Stomach (tissue), 4 donors: Measurements from ENCODE around the gene MBNL2.

Experiments used
- POLR2AphosphoS5 ChIP-seq, 3 donors: sonication (generic); formaldehyde crosslinking; IDR thresholded peaks; one replicate each; pipeline ENCODE4 v1.6.1; 2016; ENCODE audit warnings: antibody characterized with exemption in 3 of 3
- TF ChIP-seq, protein P1 (sequence below), 7 experiments: fragments of 450-650 bp in 4 of 7; fragments of 200-600 bp in 3 of 7; sonication (generic) in 3 of 7; IDR thresholded peaks; one replicate each; pipeline ENCODE4 v1.5.1; 2016 to 2019; ENCODE audit warnings: antibody characterized with exemption in 7 of 7, control low read depth in 2 of 7, mild to moderate bottlenecking in 1 of 7

DNA sequence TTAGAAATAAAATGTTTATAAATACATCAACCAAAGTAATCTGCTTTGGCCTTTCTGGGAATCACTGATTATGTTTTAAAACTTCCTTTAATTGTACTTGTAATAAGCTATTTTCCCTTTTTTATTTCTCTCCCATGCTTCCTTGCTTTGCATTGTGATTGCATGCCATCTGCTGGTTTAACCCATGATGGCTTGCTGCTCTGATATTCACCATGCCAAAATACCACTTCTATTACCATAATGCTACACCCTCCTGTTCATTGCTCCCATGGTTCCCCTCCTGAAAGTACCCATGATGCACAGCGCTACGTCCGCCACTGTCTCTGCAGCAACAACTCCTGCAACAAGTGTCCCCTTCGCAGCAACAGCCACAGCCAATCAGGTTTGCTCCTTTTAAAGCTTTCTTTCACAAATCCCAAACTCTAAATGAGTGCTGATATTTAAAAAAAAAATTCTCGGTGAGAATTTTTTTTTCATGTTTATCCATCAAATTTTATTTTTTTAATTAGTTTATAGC, 144.1 kb downstream of the MBNL2 start:
- TF ChIP-seq, protein P1, sequence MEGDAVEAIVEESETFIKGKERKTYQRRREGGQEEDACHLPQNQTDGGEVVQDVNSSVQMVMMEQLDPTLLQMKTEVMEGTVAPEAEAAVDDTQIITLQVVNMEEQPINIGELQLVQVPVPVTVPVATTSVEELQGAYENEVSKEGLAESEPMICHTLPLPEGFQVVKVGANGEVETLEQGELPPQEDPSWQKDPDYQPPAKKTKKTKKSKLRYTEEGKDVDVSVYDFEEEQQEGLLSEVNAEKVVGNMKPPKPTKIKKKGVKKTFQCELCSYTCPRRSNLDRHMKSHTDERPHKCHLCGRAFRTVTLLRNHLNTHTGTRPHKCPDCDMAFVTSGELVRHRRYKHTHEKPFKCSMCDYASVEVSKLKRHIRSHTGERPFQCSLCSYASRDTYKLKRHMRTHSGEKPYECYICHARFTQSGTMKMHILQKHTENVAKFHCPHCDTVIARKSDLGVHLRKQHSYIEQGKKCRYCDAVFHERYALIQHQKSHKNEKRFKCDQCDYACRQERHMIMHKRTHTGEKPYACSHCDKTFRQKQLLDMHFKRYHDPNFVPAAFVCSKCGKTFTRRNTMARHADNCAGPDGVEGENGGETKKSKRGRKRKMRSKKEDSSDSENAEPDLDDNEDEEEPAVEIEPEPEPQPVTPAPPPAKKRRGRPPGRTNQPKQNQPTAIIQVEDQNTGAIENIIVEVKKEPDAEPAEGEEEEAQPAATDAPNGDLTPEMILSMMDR (IDR thresholded peaks at IDR 0.05): no peak
- TF ChIP-seq POLR2AphosphoS5 (IDR thresholded peaks at IDR 0.05): no peak
